HG02973 (cell line): ENCODE data around the gene GEMIN4.
"Not testable (repeated sequence)": the region's sequence is repeated elsewhere in the genome, so short reads cannot be mapped to it uniquely, and the experiment has no call there.

Experiments used
- ATAC-seq: cut with Tn5 transposase; IDR thresholded peaks from one replicate; pipeline ENCODE4 v1.9.1; 2021; ENCODE audit warnings: moderate library complexity; ENCODE audit not compliant: unreplicated experiment

GEMIN4 gene

GRCh38 chr17:781805-782731, 30.0 kb upstream of the GEMIN4 start, which contains the start of the genes GLOD4 and MRM3:
TSS of gene GLOD4 (minus strand) at chr17:782280. CDS start at chr17:782255, 25 bp downstream.
TSS of gene MRM3 (plus strand) at chr17:782353. CDS start at chr17:782379, 26 bp downstream.
- peak; percentile 79 for ATAC-seq

GRCh38 chr17:778096-778495, 26.0 kb upstream of the GEMIN4 start:
- no peak for ATAC-seq

- ATAC-seq, result no peak
Measured at GRCh38 chr17:774313-774584, 22.2 kb upstream of the GEMIN4 start.

GRCh38 chr17:773467-774312, 21.6 kb upstream of the GEMIN4 start:
- ATAC-seq, result no peak

GRCh38 chr17:773016-773415, 21.0 kb upstream of the GEMIN4 start:
- ATAC-seq, result no peak

GRCh38 chr17:767076-767475, 15.0 kb upstream of the GEMIN4 start:
- ATAC-seq, result no peak

GRCh38 chr17:760371-760770, 8.3 kb upstream of the GEMIN4 start:
- no peak for ATAC-seq

- ATAC-seq, result no peak
Measured at GRCh38 chr17:759964-760363, 7.9 kb upstream of the GEMIN4 start.

- ATAC-seq, result not testable (repeated sequence)
Measured at GRCh38 chr17:756010-756567, 4.0 kb upstream of the GEMIN4 start.

- not testable (repeated sequence) for ATAC-seq
Measured at GRCh38 chr17:755319-755961, 3.4 kb upstream of the GEMIN4 start.

- no peak for ATAC-seq
Measured at GRCh38 chr17:753418-753817, 1.4 kb upstream of the GEMIN4 start.

- ATAC-seq, result no peak
Measured at GRCh38 chr17:752620-753219, 656 bp upstream of the GEMIN4 start.

- peak; percentile 30 for ATAC-seq
Measured at GRCh38 chr17:751269-752001, 629 bp downstream of the GEMIN4 start.

GRCh38 chr17:750431-751037, 1.5 kb downstream of the GEMIN4 start:
- no peak for ATAC-seq

GRCh38 chr17:749359-749758, 2.7 kb downstream of the GEMIN4 start:
- ATAC-seq, result not testable (repeated sequence)

- ATAC-seq, result not testable (repeated sequence)
Measured at GRCh38 chr17:748604-749003, 3.5 kb downstream of the GEMIN4 start.

GRCh38 chr17:746783-747629, 5.1 kb downstream of the GEMIN4 start:
- ATAC-seq, result no peak

- ATAC-seq, result no peak
Measured at GRCh38 chr17:746181-746580, 5.9 kb downstream of the GEMIN4 start.

GRCh38 chr17:745406-745805, 6.7 kb downstream of the GEMIN4 start:
- ATAC-seq, result no peak
